Hippocampal formation (tissue), 2 donors: ENCODE results near the gene ATR.
A peak's percentile ranks its signal among the peaks of the same experiment; 100 is the strongest.
"Not testable (repeated sequence)": the region's sequence is repeated elsewhere in the genome, so short reads cannot be mapped to it uniquely, and the experiment has no call there.

Experiments
- DNase-seq, 2 donors: peaks; one replicate each; lab custom pipeline; 2025; lab: John Stamatoyannopoulos, UW

The ATR gene

DNA sequence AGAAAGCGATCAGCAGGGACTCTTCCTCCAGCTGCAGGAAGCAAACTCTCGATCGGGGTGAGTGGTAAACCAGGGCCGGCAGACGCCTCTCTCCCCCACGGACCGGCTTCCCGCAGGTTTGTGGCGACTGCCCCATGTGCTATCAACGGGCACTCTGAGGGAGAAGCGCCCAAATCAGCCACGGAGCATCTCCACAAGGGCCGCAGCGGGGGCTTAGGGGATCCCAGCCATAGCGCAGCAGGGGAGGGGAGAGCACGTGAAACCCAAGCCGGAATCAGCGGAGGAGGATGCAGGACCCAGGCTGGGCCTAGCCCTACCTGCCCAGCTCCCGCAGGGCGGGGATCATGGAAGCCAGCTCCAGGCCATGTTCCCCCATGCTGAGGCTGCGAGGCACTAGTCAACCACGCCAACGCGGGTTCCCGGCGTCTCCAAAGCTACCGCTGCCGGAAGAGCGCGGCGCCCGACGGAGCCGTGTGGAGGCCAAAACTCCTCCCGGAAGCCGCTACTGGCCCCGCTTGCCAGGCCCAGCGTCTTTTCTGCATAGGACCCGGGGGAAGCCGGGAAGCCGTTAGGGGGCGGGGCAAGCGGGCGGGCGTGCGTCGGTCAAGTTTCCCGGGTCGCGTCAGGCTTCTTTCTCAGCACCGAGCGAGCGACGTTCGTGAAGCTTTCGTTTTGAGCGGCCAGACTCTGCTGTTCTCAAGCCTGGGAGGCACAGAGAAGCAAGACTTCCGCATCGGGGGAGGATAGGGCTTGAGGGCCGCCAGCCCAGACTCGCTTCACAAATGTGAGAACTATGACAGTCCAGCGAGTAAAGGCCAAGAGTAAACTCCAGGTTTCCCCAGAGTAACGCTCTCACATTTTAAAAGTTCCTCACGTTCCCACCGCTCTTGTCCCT, at the start of gene ATR:
Gene ATR (minus strand): TSS at position 405 of the 895 bp plus-strand sequence. CDS start 29 bp downstream, at position 376.
- peak; percentile 89 to 94 for DNase-seq

DNA sequence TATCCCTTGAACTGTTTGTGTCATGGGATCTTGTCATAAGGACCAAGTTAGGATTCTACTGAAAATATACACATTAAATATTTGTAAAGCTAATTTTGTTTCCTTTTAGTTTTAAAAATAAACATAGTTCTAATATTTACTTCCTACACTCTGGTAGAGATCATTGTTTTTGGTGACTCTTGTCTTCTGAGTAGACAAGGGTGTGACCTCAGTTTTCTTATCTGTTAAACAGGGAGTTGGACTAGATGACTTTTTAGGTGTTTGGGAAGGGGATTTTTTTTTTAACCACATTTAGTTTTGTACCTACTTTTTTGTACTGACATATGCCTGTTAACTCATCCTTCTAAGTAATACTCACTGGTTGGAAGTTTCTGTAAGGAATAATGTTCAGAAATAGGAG, 48.4 kb upstream of the ATR start:
- DNase-seq = no peak

DNA sequence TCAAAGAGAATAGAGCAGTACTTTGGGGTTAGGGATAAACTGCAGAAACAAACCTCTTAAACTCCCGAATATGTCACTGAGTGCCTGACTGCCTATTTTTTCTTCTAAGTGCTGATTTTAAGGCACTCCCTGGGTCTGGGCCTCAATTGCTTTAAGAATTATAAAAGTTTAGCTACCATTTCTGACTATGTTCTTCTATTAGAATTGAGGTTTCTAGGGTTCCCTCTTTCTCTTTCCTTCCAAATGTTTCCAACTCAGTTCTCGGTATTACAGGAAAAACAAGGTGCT, 46.6 kb upstream of the ATR start:
- DNase-seq = no peak

DNA sequence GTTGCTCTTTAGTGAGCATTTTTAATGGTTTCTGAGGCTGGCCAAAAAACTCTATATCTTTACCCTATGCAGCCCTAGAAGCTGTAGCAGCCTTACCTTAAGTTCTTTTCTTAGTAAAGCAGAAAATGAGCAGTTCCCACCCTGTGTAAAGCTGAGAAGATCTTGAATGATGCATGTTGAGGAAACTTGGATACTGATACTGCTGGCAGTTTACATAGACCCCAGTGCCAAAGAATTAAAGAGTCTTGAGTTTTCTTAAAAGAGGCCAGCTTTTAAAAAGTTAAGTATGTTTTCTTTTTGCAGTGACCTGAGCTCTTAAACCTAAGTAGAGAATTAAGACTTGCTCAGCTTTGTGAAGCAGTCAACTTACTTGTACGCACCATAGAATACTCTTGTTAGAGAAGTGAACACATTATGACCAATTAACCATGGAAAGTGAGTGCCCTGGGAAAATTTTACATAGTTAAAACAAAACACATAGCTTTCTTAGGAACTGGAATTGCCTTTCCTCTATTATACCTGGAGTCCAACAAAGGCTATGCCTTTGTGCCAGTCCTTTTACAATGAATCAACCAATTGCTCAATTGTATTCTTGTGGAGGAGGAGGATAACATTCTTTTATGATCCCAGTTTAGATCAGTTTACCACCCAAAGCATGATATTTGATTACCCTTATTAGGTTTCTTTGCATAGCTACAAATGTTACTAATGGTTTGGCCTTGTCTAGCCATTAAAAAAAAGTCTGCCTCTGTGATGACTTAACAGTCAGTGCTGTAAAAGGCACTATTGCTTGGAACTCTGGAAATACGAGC, 46.0 kb upstream of the ATR start:
- DNase-seq = no peak

DNA sequence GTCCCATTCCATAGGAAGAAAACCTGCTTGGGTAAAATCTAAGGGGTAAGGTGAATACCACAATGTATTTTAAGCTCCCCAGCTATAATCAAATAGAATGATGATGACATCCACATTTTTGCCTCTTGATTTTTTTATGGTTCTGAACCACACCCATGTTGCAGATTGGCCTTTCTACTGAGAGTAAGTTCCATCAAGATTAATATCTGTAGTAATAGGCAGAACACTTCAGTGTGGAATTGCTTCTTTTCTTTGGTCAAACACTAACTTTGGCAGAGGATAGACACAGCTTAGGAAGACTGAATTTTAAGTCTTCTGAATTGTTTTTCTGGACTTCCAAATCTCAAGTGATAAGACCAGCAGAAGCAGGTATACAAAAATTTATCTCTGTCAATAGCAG, 44.7 kb upstream of the ATR start:
- no peak for DNase-seq

DNA sequence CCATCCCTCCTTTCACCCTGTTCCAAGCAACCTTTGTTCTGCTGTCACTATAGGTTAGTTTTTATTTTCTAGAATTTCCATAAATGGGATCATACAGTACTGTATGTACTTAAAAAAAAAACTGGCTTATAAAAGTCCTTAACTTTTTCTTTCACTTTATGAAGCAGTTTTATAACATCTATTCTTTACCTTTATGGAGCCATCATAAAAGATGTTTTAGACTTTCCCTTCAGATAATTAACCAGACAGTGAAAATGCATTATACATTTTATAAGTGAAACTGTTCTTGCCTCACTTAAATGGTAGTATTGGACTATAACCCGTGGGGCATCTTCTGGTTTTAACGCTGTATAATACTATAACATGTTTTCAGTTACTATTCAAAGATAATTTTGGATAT, 43.9 kb upstream of the ATR start:
- DNase-seq = no peak

DNA sequence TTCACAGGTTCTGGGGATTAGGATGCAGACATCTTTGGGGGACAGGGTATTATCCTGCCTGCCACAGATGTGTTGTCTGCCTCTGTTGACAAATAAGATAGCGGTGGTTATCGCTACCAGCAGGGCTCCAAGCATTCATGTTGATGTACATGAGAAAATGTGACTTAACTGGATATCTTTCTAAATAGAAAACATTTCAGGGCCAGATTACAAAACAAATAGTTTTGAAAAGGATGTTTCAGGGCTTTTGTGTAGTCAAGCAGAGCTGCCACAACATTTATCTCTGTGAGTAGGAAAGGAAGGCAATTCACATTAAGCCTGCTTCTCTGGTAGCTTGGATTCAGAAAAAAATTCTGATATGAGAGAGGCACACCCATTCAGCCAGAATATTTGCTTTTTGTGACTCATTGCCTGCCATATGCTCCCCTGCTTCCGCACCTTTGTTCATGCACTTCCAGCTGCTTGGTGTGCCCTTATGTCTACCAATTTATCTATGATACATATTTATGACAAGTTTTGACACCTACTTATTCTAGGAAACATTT, 40.5 kb upstream of the ATR start:
- peak in 1 of 2 donors; percentile 35 for DNase-seq

DNA sequence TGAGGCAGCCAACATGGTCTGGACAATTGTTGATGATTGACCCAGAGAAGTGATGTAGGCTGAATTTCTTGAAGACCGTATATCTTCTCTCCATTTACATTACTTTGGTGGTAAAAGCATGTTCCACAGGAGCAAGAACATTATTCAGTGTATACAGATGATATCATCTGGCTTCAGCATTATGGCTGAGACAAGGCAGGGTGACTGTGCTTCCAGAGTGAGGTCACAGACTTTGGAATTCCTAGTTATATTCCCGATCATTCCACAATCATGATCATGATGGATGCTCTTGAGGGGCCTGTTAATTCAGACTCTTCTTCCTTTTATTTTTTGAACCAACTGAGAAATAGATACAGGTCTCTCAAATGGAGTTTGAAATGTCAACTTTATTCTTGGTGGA, 36.6 kb upstream of the ATR start:
- DNase-seq = no peak

DNA sequence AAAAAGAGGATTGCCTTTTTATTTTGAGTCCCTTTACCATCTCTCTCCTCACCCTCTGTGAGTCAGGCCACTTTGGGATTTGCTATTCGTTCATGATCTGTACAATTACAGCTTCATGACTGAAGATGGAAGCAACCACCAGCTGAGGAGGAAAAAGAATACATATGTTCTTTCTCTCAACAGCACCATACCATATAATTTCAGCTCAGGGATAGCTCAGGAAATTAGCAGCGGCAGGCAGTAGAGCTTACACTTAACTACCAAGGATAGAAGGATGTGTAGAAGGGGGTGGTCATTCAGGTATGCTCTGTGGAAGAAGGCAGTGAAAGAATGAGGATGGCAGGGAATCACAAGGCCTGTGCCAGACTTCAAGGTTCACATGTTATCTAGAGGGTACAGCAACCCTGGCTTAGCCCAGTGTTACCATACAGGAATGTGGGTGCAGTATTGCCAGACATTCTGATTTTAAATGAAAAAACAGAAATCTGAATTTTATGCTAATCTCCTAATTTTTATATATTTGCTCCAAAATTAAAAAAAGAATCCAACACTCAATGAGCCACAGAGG, 35.6 kb upstream of the ATR start:
- no peak for DNase-seq

DNA sequence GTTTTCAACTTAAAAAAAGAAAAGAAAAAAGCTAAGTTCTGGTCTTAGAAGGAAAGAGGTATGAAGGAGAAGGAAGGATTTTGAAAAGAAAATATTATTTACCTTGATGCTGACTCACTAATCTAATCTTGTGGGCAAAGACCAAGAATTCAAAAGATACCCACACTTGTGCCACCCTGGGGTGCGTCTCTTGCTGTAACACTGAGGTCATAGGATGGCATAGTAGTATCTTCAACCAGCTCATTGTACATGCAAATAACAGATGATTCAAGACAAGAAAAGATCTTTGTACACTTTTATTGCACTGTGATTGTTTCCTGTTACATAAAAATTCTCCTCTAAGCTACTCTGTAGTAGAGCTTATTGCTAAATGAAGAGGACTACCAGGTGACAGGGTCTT, 35.0 kb upstream of the ATR start:
- no peak for DNase-seq

DNA sequence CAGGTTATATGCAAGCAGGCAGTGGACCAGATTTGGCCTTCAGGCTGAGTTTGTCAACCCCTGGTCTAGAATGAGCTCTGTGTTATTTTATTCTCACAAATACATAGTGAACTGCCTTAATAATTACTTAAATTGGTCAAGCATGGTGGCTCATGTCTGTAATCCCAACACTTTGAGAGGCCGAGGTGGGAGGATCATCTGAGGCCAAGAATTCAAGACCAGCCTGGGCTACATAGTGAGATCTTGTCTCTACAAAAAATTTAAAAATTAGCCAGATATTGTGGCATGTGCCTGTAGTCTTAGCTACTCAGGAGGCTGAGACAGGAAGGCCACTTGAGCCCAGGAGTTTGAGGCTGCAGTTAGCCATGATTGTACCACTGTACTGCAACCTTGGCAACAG, 32.7 kb upstream of the ATR start:
- no peak for DNase-seq

DNA sequence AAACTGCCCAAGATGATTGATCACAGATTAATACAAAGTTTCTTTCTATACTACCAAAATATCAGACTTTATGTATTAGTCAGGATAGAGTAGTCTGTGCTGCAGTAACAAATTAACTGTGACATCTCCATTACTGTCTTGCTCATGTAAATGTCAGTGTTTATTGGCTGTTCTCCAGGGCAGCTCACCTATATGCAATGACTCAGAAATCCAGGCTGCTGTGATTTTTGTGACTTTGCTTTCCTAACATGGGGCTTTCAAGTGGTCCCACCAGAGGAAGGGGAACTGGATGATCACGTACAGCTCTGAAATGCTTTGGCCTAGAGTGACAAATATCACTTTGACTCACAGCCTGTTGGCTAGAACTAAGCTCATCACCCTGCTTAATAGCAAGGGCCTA, 30.6 kb upstream of the ATR start:
- no peak for DNase-seq

DNA sequence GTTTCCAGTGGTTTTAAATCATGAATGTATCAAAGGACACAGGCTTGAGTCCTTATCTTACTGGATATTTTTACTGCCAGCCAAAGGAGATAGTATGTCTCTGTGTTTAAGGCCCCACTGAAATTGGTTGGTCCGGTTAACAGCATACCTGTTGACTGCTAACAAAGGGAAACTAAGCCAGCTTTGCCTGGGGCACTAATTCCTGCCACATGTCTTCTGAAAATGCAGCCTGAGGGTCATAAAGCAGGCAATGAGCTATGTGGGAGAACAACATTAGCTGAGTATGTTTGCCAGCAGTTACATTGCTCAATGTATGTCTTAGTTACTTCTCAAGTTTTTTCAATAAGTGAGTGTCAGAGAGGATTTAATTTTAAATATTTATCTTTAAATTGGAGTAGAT, 30.1 kb upstream of the ATR start:
- no peak for DNase-seq

DNA sequence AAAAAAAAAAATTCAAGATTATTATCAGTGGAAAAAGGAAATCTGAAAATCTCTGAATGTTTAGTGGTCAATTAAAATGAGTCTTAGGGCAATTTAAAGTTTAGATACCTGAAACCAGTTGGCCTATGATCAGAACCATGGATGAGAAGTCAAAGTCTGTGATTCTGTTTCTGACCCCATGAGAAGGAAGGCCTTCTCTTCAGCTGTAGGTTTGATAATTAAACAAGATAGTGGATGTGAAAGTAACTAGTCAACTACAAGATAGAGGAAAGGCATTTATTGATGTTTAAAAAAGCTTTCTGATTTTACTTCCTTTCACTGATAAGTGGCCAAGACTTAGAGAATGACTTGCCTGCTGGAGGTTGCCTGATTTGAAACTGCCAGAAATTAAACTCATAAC, 26.4 kb upstream of the ATR start:
- no peak for DNase-seq

DNA sequence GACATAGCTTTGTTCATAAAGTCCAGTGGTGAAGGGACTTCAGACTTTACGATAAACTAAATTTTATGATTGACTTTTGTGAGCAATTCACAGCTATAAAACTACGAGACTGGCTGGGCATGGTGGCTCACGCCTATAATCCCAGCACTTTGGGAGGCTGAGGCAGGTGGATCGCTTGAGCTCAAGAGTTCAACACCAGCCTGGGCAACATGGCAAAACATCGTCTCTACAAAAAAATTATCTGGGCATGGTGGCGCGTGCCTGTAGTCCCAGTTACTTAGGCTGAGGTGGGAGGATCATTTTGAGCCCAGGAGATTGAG, 24.8 kb upstream of the ATR start:
- DNase-seq = not testable (repeated sequence)

DNA sequence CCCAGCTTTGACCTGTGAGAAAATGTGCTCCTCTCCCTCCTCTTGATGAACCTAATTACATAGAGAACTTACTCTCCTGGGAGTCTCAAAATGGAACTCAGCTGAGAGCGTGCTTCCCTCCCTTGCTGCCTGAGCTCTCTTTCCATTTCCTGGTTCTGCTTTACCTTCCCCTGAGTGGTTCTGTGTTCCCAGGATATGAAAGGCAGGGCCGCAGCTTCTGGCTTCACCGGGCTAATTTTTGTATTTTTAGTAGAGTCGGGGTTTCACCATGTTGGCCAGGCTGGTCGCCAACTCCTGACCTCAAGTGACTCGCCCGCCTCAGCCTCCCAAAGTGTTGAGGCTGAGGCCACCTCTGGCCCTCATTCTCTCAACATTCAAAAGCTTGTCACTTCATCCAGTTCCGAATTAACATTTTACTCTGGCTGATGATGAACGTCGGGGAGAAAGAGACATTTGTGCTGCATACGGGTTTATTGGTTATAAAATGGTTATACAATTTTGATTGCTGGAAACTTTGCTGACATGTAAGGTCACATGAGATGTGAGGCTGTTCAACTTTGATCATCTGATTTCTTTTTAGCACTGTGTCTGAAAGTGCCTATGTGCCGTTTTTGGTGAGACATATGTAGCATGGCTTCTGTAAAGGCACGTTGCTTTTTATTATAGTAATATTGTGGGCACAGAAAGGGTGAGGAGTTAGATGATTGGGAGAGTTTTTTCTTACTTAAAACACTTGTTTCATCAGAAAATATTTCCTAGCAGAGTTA, 24.3 kb upstream of the ATR start:
- DNase-seq = no peak

DNA sequence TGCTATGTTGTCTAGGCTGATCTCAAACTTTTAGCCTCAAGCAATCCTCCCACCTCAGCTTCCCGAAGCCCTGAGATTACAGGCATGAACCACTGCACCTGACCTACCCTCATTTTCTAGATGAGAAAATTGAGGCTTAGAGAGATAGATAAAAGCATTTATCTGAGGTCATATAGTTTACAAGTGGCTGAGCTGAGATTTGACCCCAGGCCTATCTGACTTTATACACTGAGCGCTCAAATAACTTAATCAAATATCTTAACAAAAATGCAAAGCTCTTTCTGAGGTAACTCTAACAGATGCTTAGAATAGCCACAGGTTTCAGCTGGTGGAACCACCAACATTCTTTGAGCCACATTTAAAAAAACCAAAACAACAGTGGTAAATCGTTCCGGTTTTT, 23.2 kb upstream of the ATR start:
- no peak for DNase-seq

DNA sequence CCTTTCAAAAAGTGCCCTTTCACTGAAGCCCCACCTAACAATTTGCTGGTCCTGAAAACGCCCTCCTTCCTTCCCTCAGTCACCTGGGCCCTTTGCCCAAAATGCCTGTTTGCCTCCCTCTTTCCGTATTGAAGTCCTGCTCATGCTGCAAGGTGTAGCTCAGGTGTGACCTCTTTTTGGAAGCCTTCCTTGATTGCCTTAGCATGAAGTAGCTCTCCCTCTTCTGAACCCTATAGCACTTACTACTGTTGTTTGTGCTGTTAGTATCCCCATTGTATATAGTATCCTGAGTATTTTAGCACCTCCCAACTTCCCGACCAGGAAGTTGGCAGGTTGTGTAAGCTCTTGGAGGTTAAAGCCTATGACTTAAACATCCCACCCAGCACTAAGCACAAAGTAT, 19.4 kb upstream of the ATR start:
- DNase-seq = no peak

DNA sequence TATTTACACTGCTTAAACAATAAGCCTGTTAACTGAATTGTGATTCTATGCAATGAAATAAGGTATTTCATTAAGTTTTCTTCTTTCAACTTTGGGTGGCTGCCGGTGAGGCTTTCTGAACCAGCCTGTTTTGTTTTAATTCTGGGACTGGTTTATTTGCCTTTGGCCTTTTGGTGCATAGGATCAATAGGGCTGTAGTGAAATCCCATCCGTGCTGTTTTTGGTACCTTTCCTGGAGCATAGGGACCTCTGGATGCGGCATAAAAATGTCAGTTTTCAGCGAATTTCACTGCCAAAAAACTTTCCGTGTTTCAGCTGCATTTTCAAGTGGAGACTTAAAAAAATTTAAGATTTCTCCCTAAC, 18.2 kb upstream of the ATR start:
- DNase-seq = no peak

DNA sequence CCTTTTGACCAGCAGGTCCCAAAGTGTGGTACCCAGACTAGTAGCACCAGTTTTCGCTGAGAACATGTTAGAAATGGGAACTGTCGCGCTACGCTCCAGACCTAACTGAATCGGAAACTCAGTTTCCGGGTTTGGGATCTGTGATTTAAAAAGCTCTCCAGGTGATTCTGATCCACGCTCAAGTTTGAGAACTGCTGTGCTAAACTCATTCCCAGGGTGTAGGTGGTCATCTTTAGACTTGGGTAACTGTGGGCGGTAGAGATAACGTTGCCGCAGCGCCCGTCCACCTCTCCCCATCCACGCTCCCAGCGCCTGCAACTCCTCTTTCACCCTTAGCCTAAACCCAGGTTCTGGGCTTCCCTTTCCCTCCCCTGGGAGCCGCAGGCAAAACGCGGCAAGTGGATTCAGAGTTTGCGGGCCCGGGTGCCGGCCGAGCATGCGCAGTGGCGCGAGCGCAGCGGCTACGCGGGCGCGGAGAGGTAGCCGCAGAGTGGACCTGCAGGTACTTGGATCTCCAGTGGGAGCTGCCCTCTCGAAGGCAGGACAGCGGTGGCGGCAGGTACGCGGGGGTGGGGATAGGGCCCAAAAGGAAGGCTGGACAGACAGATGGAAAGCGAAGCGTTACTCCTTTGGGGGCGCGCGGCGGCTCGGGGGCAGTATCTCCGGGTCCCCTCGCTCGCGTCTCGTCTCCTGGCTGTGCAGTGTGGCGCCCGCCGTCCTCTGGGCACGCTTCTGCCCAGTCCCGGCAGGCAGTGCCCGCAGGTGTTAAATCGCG, 17.6 kb upstream of the ATR start, which contains the start of gene PLS1:
Gene PLS1 (plus strand): TSS at position 443 of the 775 bp plus-strand sequence. CDS start 67,845 bp downstream, outside the sequence.
- DNase-seq = peak; percentile 62 to 83

DNA sequence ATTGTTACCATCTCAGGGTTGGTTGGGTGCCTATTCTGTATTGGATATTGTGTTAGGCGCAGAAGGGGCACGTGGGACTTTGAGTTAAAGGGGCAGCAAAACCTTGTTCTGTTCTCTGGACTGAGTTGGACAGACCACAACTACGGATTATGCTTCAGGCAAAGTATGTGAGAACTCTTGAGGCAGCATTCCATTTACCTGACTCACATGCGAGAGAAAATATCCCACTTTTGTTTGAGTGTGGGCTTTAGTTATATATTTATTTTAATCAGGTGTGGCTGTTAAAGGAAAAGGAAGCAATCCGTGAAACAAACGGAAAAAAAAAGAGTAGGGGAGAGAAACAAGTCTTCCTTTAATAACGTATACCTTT, 17.0 kb upstream of the ATR start:
- no peak for DNase-seq
